ENCODE results near the gene CYP4F11.

CYP4F11 gene

GRCh38 chr19:15866636-15867035, 67.7 kb downstream of the CYP4F11 start:
- no peak overlapping the region for H3K4me3 ChIP-seq (ENCODE audit: control insufficient read depth, low read depth, low read length)
- no peak for TF ChIP-seq CTCF (IDR thresholded peaks at IDR 0.05; ENCODE audit: control insufficient read depth, insufficient read depth, low read depth, low read length, missing control alignments)
- no peak for DNase-seq (ENCODE audit: low read depth)

GRCh38 chr19:15864824-15865223, 69.5 kb downstream of the CYP4F11 start:
- H3K4me3 ChIP-seq (ENCODE audit: control insufficient read depth, low read depth, low read length), result no peak overlapping the region
- TF ChIP-seq CTCF (IDR thresholded peaks at IDR 0.05; ENCODE audit: control insufficient read depth, insufficient read depth, low read depth, low read length, missing control alignments), result no peak
- DNase-seq (ENCODE audit: low read depth), result no peak

GRCh38 chr19:15863272-15863671, 71.1 kb downstream of the CYP4F11 start:
- no peak for TF ChIP-seq CTCF (IDR thresholded peaks at IDR 0.05; ENCODE audit: control insufficient read depth, insufficient read depth, low read depth, low read length, missing control alignments)
- DNase-seq (ENCODE audit: low read depth), result no peak
- no peak overlapping the region for H3K4me3 ChIP-seq (ENCODE audit: control insufficient read depth, low read depth, low read length)

GRCh38 chr19:15862444-15862843, 71.9 kb downstream of the CYP4F11 start:
- DNase-seq (ENCODE audit: low read depth), result no peak
- no peak for TF ChIP-seq CTCF (IDR thresholded peaks at IDR 0.05; ENCODE audit: control insufficient read depth, insufficient read depth, low read depth, low read length, missing control alignments)
- H3K4me3 ChIP-seq (ENCODE audit: control insufficient read depth, low read depth, low read length), result no peak overlapping the region
